Activated CD4-positive, alpha-beta T cell treated with anti-CD3 and anti-CD28 coated beads for 36 hours (primary cell): Measurements from ENCODE around the gene MATK. TPM values are rescaled to one million over a fixed set of nuclear protein-coding genes. Genes with fewer than 3 reads are reported as not detected.

Experiments
- ATAC-seq: fragments of 200-7000 bp; cut with Tn5 transposase; one replicate; pipeline ENCODE4 v1.10.0; 2021; ENCODE audit warnings: mild to moderate bottlenecking, moderate library complexity
- CTCF ChIA-PET: fragments of 350-600 bp; sonication (Branson Sonifier 250); formaldehyde crosslinking; loops from one replicate; lab custom pipeline; 2021; ENCODE audit warnings: antibody characterized with exemption; lab: Charles Lee
- POLR2A ChIA-PET: fragments of 350-600 bp; sonication (Branson Sonifier 250); formaldehyde crosslinking; loops from one replicate; lab custom pipeline; 2021; ENCODE audit warnings: antibody characterized with exemption, inconsistent platforms; lab: Charles Lee
- DNase-seq: peaks from one replicate; pipeline ENCODE4 v3.0.0-alpha.2; 2020
- H3K27ac Mint-ChIP-seq: one replicate; pipeline ENCODE4 v1.8.0; 2021; ENCODE audit warnings: mixed read lengths
- H3K27me3 Mint-ChIP-seq: one replicate; pipeline ENCODE4 v1.8.0; 2021; ENCODE audit warnings: mixed read lengths
- H3K36me3 Mint-ChIP-seq: one replicate; pipeline ENCODE4 v1.8.0; 2021; ENCODE audit warnings: low read depth, mixed read lengths
- H3K4me1 Mint-ChIP-seq: one replicate; pipeline ENCODE4 v1.8.0; 2021; ENCODE audit warnings: mixed read lengths
- H3K4me3 Mint-ChIP-seq: one replicate; pipeline ENCODE4 v1.8.0; 2021; ENCODE audit warnings: mild to moderate bottlenecking, moderate library complexity, mixed read lengths
- H3K9me3 Mint-ChIP-seq: one replicate; pipeline ENCODE4 v1.8.0; 2021; ENCODE audit warnings: low read depth, mixed read lengths
- intact Hi-C, 2 experiments: fragments of 100-400 bp; cut with DNase I in 1 of 2; cut with micrococcal nuclease in 1 of 2; formaldehyde crosslinking; loops; one replicate each; pipeline versions ENCODE4 v1.14.2 to v1.15.1; 2022 to 2024; cut with DNase I, micrococcal nuclease
- total RNA-seq, 2 experiments: library from RNA; stranded (reverse); gene quantifications; one replicate each; pipeline ENCODE4 v1.2.3, GENCODE V29; 2021

The MATK gene
- total RNA-seq, 2 experiments from 2014 or later: 24.3 to 30.1 TPM

- peak overlapping the region; percentile 75 for H3K27ac Mint-ChIP-seq
- ChIA-PET CTCF (interaction anchor here (0.7 to 1.9 kb wide), 3 partner anchors 23 to 617 kb away, joined by 4 to 6 read pairs (median 4); partner anchors contain the start of genes CHAF1A and MRPL54), POLR2A (no interaction called here)
- no peaks in the 10 kb centered on the region for H3K27me3 Mint-ChIP-seq
- ATAC-seq (peak; percentile 37), DNase-seq (peak; percentile 44)
- H3K36me3 Mint-ChIP-seq: peaks cover 26% of the 10 kb centered on the region
- peaks cover 3% of the 10 kb centered on the region for H3K4me1 Mint-ChIP-seq
- intact Hi-C loops: loop anchor here in 1 of 2 experiments (1.0 to 5.0 kb wide), 2 partner anchors 37 to 187 kb away; partner anchors contain the start of gene DAPK3
- peaks cover 13% of the 10 kb centered on the region for H3K9me3 Mint-ChIP-seq
- peak overlapping the region; percentile 80 for H3K4me3 Mint-ChIP-seq
Observed at GRCh38 chr19:3785451-3785937, 687 bp downstream of the MATK start.

GRCh38 chr19:3784607-3785450, 1.4 kb downstream of the MATK start:
- DNase-seq (no peak), ATAC-seq (no peak)
- ChIA-PET CTCF (interaction anchor here (0.5 to 1.9 kb wide), 6 partner anchors 22 to 618 kb away, joined by 3 to 6 read pairs (median 4); partner anchors contain the start of genes CHAF1A and MRPL54), POLR2A (interaction anchor here (0.8 kb wide), 1 partner anchor 22 kb away, joined by 4 read pairs; the partner anchor contains the start of gene MRPL54)
- peaks cover 26% of the 10 kb centered on the region for H3K36me3 Mint-ChIP-seq
- intact Hi-C loops: loop anchor here (1.0 to 5.0 kb wide), 3 partner anchors 37 to 187 kb away; partner anchors contain the start of gene DAPK3 (in 1 of the 2)
- H3K4me3 Mint-ChIP-seq: peak overlapping the region; percentile 80
- H3K4me1 Mint-ChIP-seq: peaks cover 3% of the 10 kb centered on the region
- peaks cover 13% of the 10 kb centered on the region for H3K9me3 Mint-ChIP-seq
- peak overlapping the region; percentile 75 for H3K27ac Mint-ChIP-seq
- H3K27me3 Mint-ChIP-seq: no peaks in the 10 kb centered on the region

- ATAC-seq: peak; percentile 65
- DNase-seq: peak; percentile 72
- Mint-ChIP-seq H3K27me3 (no peaks in the 10 kb centered on the region), H3K36me3 (peaks cover 26% of the 10 kb centered on the region), H3K27ac (no peak overlapping the region), H3K9me3 (peaks cover 13% of the 10 kb centered on the region), H3K4me3 (peak overlapping the region; percentile 80), H3K4me1 (peaks cover 3% of the 10 kb centered on the region)
- CTCF ChIA-PET: interaction anchor here (0.5 to 1.9 kb wide), 5 partner anchors 21 to 58 kb away, joined by 3 to 6 read pairs (median 3); partner anchors contain the start of gene MRPL54
- intact Hi-C loops: loop anchor here in 1 of 2 experiments (5.0 kb wide), 1 partner anchor 38 kb away; no protein-coding TSS in a partner anchor
- POLR2A ChIA-PET: interaction anchor here (0.7 to 0.8 kb wide), 2 partner anchors 15 to 21 kb away, joined by 3 to 4 read pairs; partner anchors contain the start of gene MRPL54
Observed at GRCh38 chr19:3783660-3784584, 2.3 kb downstream of the MATK start.

- Mint-ChIP-seq H3K9me3 (peaks cover 13% of the 10 kb centered on the region), H3K27ac (no peak overlapping the region), H3K4me3 (no peak overlapping the region), H3K4me1 (peaks cover 3% of the 10 kb centered on the region), H3K36me3 (peaks cover 28% of the 10 kb centered on the region), H3K27me3 (no peaks in the 10 kb centered on the region)
- intact Hi-C loops: loop anchor here in 1 of 2 experiments (5.0 kb wide), 1 partner anchor 39 kb away; no protein-coding TSS in a partner anchor
- ChIA-PET CTCF (interaction anchor here (0.6 kb wide), 2 partner anchors 59 to 1530 kb away, joined by 3 to 4 read pairs; no protein-coding TSS in a partner anchor), POLR2A (interaction anchor here (0.6 kb wide), 1 partner anchor 469 kb away, joined by 3 read pairs; no protein-coding TSS in a partner anchor)
- ATAC-seq (no peak), DNase-seq (no peak)
Observed at GRCh38 chr19:3782903-3783302, 3.3 kb downstream of the MATK start.

- ChIA-PET CTCF (interaction anchor here (0.6 to 0.7 kb wide), 2 partner anchors 41 to 1530 kb away, joined by 3 to 4 read pairs; no protein-coding TSS in a partner anchor), POLR2A (interaction anchor here (0.6 kb wide), 1 partner anchor 470 kb away, joined by 3 read pairs; no protein-coding TSS in a partner anchor)
- ATAC-seq (no peak), DNase-seq (no peak)
- Mint-ChIP-seq H3K27ac (no peak overlapping the region), H3K9me3 (peaks cover 13% of the 10 kb centered on the region), H3K27me3 (no peaks in the 10 kb centered on the region), H3K4me3 (no peak overlapping the region), H3K4me1 (peaks cover 3% of the 10 kb centered on the region), H3K36me3 (peaks cover 28% of the 10 kb centered on the region)
- intact Hi-C loops: loop anchor here in 1 of 2 experiments (5.0 kb wide), 1 partner anchor 40 kb away; no protein-coding TSS in a partner anchor
Observed at GRCh38 chr19:3782330-3782729, 3.9 kb downstream of the MATK start.

- peaks cover 13% of the 10 kb centered on the region for H3K9me3 Mint-ChIP-seq
- H3K27ac Mint-ChIP-seq: no peak overlapping the region
- ChIA-PET POLR2A (no interaction called here), CTCF (no interaction called here)
- intact Hi-C loops: loop anchor here in 1 of 2 experiments (5.0 kb wide), 1 partner anchor 41 kb away; no protein-coding TSS in a partner anchor
- DNase-seq (no peak), ATAC-seq (no peak)
- H3K4me1 Mint-ChIP-seq: peaks cover 3% of the 10 kb centered on the region
- H3K27me3 Mint-ChIP-seq: no peaks in the 10 kb centered on the region
- H3K4me3 Mint-ChIP-seq: no peak overlapping the region
- peaks cover 28% of the 10 kb centered on the region for H3K36me3 Mint-ChIP-seq
Observed at GRCh38 chr19:3781603-3782002, 4.6 kb downstream of the MATK start.

GRCh38 chr19:3780786-3781304, 5.3 kb downstream of the MATK start:
- peaks cover 28% of the 10 kb centered on the region for H3K36me3 Mint-ChIP-seq
- POLR2A ChIA-PET: no interaction called here
- intact Hi-C loops: loop anchor here in 1 of 2 experiments (5.0 kb wide), 1 partner anchor 41 kb away; no protein-coding TSS in a partner anchor
- peaks cover 13% of the 10 kb centered on the region for H3K9me3 Mint-ChIP-seq
- no peak overlapping the region for H3K4me3 Mint-ChIP-seq
- DNase-seq (no peak), ATAC-seq (no peak)
- no peaks in the 10 kb centered on the region for H3K27me3 Mint-ChIP-seq
- CTCF ChIA-PET: interaction anchor here (0.8 kb wide), 1 partner anchor 41 kb away, joined by 3 read pairs; no protein-coding TSS in a partner anchor
- no peak overlapping the region for H3K27ac Mint-ChIP-seq
- H3K4me1 Mint-ChIP-seq: peaks cover 3% of the 10 kb centered on the region

- Mint-ChIP-seq H3K27me3 (no peaks in the 10 kb centered on the region), H3K36me3 (peaks cover 26% of the 10 kb centered on the region), H3K9me3 (peaks cover 13% of the 10 kb centered on the region), H3K4me1 (no peaks in the 10 kb centered on the region), H3K27ac (no peak overlapping the region), H3K4me3 (no peak overlapping the region)
- DNase-seq (no peak), ATAC-seq (no peak)
- ChIA-PET CTCF (interaction anchor here (1.2 kb wide), 1 partner anchor 16 kb away, joined by 3 read pairs; the partner anchor contains the start of gene MRPL54), POLR2A (no interaction called here)
- intact Hi-C loops: no loop called here
Observed at GRCh38 chr19:3778899-3779723, 7.1 kb downstream of the MATK start.

GRCh38 chr19:3778104-3778867, 7.9 kb downstream of the MATK start:
- peaks cover 23% of the 10 kb centered on the region for H3K36me3 Mint-ChIP-seq
- CTCF ChIA-PET: interaction anchor here (1.2 kb wide), 1 partner anchor 15 kb away, joined by 3 read pairs; the partner anchor contains the start of gene MRPL54
- intact Hi-C loops: no loop called here

More at GRCh38 chr19:3778104-3778867, 7.9 kb downstream of the MATK start:
- DNase-seq (no peak), ATAC-seq (no peak)
- H3K27me3 Mint-ChIP-seq: no peaks in the 10 kb centered on the region
- POLR2A ChIA-PET: no interaction called here
- no peak overlapping the region for H3K27ac Mint-ChIP-seq
- peaks cover 13% of the 10 kb centered on the region for H3K9me3 Mint-ChIP-seq
- H3K4me3 Mint-ChIP-seq: no peak overlapping the region
- no peaks in the 10 kb centered on the region for H3K4me1 Mint-ChIP-seq
